WTC11 (cell line): ENCODE data around the gene SNX11. TPM values are rescaled to one million over a fixed set of nuclear protein-coding genes. Genes with fewer than 3 reads are reported as not detected.
"Not testable (repeated sequence)": the region's sequence is repeated elsewhere in the genome, so short reads cannot be mapped to it uniquely, and the experiment has no call there.

Source experiments
- ATAC-seq: fragments of 200-7000 bp; cut with Tn5 transposase; 2 replicates; pipeline ENCODE4 v1.10.0; 2021; ENCODE audit warnings: mild to moderate bottlenecking, moderate library complexity
- CTCF ChIA-PET: fragments of 300-600 bp; sonication (Branson Sonifier 250); formaldehyde crosslinking; loops from one replicate; lab custom pipeline; 2021; ENCODE audit warnings: antibody characterized with exemption; lab: Charles Lee
- POLR2A ChIA-PET: fragments of 350-600 bp; sonication (Branson Sonifier 250); formaldehyde crosslinking; loops from one replicate; lab custom pipeline; 2021; ENCODE audit warnings: antibody characterized with exemption; lab: Charles Lee
- DNase-seq: peaks from one replicate; pipeline ENCODE4 v3.0.0; 2021; ENCODE audit warnings: low spot score
- H3K27ac Mint-ChIP-seq: 2 replicates; pipeline ENCODE4 v1.8.0; 2021; ENCODE audit warnings: mixed read lengths
- H3K27me3 Mint-ChIP-seq: 2 replicates; pipeline ENCODE4 v1.8.0; 2021; ENCODE audit warnings: low read depth, mild to moderate bottlenecking, moderate library complexity, mixed read lengths
- H3K36me3 Mint-ChIP-seq: 2 replicates; pipeline ENCODE4 v1.8.0; 2021; ENCODE audit warnings: mixed read lengths
- H3K4me1 Mint-ChIP-seq: 2 replicates; pipeline ENCODE4 v1.8.0; 2022; ENCODE audit warnings: mixed read lengths
- H3K4me3 Mint-ChIP-seq: 2 replicates; pipeline ENCODE4 v1.8.0; 2021; ENCODE audit warnings: mild to moderate bottlenecking, moderate library complexity, mixed read lengths
- H3K9me3 Mint-ChIP-seq: 2 replicates; pipeline ENCODE4 v1.8.0; 2021; ENCODE audit warnings: mixed read lengths
- EMX1 ChIP-seq: fragments of 250-450 bp; sonication (Bioruptor Pico); IDR thresholded peaks from 2 replicates; pipeline ENCODE4 v1.8.0; 2021; ENCODE audit warnings: mild to moderate bottlenecking
- ETV6 ChIP-seq: sonication (generic); formaldehyde crosslinking; IDR thresholded peaks from 2 replicates; pipeline ENCODE4 v1.8.1; 2022; ENCODE audit warnings: mild to moderate bottlenecking, missing genetic modification reagents
- FOXK1 ChIP-seq: sonication (generic); formaldehyde crosslinking; IDR thresholded peaks from 2 replicates; pipeline ENCODE4 v1.8.0; 2022; ENCODE audit warnings: mild to moderate bottlenecking, moderate library complexity, missing genetic modification reagents
- HMGA2 ChIP-seq: fragments of 250-450 bp; sonication (Bioruptor Pico); IDR thresholded peaks from 2 replicates; pipeline ENCODE4 v1.4.0; 2021; ENCODE audit warnings: mild to moderate bottlenecking, moderate library complexity
- HMGXB4 ChIP-seq: sonication (generic); formaldehyde crosslinking; IDR thresholded peaks from 2 replicates; pipeline ENCODE4 v1.8.1; 2023; ENCODE audit warnings: mild to moderate bottlenecking, moderate library complexity, missing genetic modification reagents
- MLX ChIP-seq: sonication (generic); formaldehyde crosslinking; IDR thresholded peaks from 2 replicates; pipeline ENCODE4 v1.8.1; 2023; ENCODE audit warnings: mild to moderate bottlenecking, missing genetic modification reagents, moderate library complexity
- SMAD4 ChIP-seq: sonication (generic); formaldehyde crosslinking; IDR thresholded peaks from 2 replicates; pipeline ENCODE4 v1.8.0; 2022; ENCODE audit warnings: mild to moderate bottlenecking, missing genetic modification reagents
- SOX15 ChIP-seq: fragments of 250-450 bp; sonication (Bioruptor Pico); IDR thresholded peaks from 2 replicates; pipeline ENCODE4 v1.9.0; 2021; ENCODE audit warnings: mild to moderate bottlenecking
- ZBTB21 ChIP-seq: sonication (generic); formaldehyde crosslinking; IDR thresholded peaks from 2 replicates; pipeline ENCODE4 v1.8.1; 2023; ENCODE audit warnings: mild to moderate bottlenecking, missing genetic modification reagents, borderline replicate concordance
- ZNF121 ChIP-seq: sonication (generic); formaldehyde crosslinking; IDR thresholded peaks from 2 replicates; pipeline ENCODE4 v1.8.0; 2023; ENCODE audit warnings: missing genetic modification reagents
- ZNF281 ChIP-seq: sonication (generic); formaldehyde crosslinking; IDR thresholded peaks from 2 replicates; pipeline ENCODE4 v1.8.0; 2023; ENCODE audit warnings: mild to moderate bottlenecking, missing genetic modification reagents
- ZNF423 ChIP-seq: fragments of 250-450 bp; sonication (Bioruptor Pico); IDR thresholded peaks from 2 replicates; pipeline ENCODE4 v2.1.2; 2022; ENCODE audit warnings: mild to moderate bottlenecking, moderate library complexity
- total RNA-seq: library from RNA; stranded (reverse); gene quantifications from 3 replicates; pipeline ENCODE4 v1.2.3, GENCODE V29; 2021
- TF ChIP-seq, protein P1 (sequence below): fragments of 250-450 bp; sonication (Bioruptor Pico); IDR thresholded peaks from 2 replicates; pipeline ENCODE4 v1.8.0; 2021; ENCODE audit warnings: mild to moderate bottlenecking
- TF ChIP-seq, protein P2 (sequence below): fragments of 250-450 bp; sonication (Bioruptor Pico); IDR thresholded peaks from 2 replicates; pipeline ENCODE4 v2.1.2; 2022; ENCODE audit warnings: mild to moderate bottlenecking, moderate library complexity
- TF ChIP-seq, protein P3 (sequence below): sonication (generic); formaldehyde crosslinking; IDR thresholded peaks from 2 replicates; pipeline ENCODE4 v1.8.0; 2022; ENCODE audit warnings: mild to moderate bottlenecking, missing genetic modification reagents
- TF ChIP-seq, protein P4 (sequence below): sonication (generic); formaldehyde crosslinking; IDR thresholded peaks from 2 replicates; pipeline ENCODE4 v1.8.0; 2023; ENCODE audit warnings: missing genetic modification reagents

The SNX11 gene
- total RNA-seq, 1 experiment from 2014 or later = 24.5 TPM

- CTCF ChIA-PET = interaction anchor here (0.6 to 6.6 kb wide), 11 partner anchors 12 to 224 kb away, joined by 3 to 66 read pairs (median 5); partner anchors contain the start of gene NFE2L1
- POLR2A ChIA-PET = interaction anchor here (0.5 to 4.6 kb wide), 3 partner anchors 9 to 22 kb away, joined by 3 to 32 read pairs (median 5); no protein-coding TSS in a partner anchor
- H3K9me3 Mint-ChIP-seq = no peaks in the 10 kb centered on the region
- TF ChIP-seq ZNF121 (CRISPR knock-in tag) = peak; percentile 66; the same call in 1 of the 2 replicates
- TF ChIP-seq MLX = no peak
- TF ChIP-seq, protein P1, sequence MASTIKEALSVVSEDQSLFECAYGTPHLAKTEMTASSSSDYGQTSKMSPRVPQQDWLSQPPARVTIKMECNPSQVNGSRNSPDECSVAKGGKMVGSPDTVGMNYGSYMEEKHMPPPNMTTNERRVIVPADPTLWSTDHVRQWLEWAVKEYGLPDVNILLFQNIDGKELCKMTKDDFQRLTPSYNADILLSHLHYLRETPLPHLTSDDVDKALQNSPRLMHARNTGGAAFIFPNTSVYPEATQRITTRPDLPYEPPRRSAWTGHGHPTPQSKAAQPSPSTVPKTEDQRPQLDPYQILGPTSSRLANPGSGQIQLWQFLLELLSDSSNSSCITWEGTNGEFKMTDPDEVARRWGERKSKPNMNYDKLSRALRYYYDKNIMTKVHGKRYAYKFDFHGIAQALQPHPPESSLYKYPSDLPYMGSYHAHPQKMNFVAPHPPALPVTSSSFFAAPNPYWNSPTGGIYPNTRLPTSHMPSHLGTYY = no peak
- no peak for ATAC-seq
- no peak for DNase-seq
- H3K36me3 Mint-ChIP-seq = peaks cover 50% of the 10 kb centered on the region
- H3K4me3 Mint-ChIP-seq = no peak overlapping the region
- no peak overlapping the region for H3K27ac Mint-ChIP-seq
- peaks cover 6% of the 10 kb centered on the region for H3K4me1 Mint-ChIP-seq
- no peaks in the 10 kb centered on the region for H3K27me3 Mint-ChIP-seq
These were observed 40.3 kb upstream of the SNX11 start for GRCh38 chr17:48067245-48067644.

GRCh38 chr17:48067808-48068207 is 39.8 kb upstream of the SNX11 start:
- H3K36me3 Mint-ChIP-seq = peaks cover 49% of the 10 kb centered on the region
- H3K27ac Mint-ChIP-seq, DNase-seq, H3K9me3 Mint-ChIP-seq, H3K27me3 Mint-ChIP-seq, H3K4me1 Mint-ChIP-seq, ATAC-seq, H3K4me3 Mint-ChIP-seq: not testable (repeated sequence)
- CTCF ChIA-PET = interaction anchor here (0.6 to 2.8 kb wide), 18 partner anchors 13 to 225 kb away, joined by 3 to 33 read pairs (median 7); partner anchors contain the start of genes NFE2L1 and SNX11
- POLR2A ChIA-PET = interaction anchor here (1.7 to 4.6 kb wide), 2 partner anchors 9 to 13 kb away, joined by 7 to 32 read pairs; no protein-coding TSS in a partner anchor

DNA sequence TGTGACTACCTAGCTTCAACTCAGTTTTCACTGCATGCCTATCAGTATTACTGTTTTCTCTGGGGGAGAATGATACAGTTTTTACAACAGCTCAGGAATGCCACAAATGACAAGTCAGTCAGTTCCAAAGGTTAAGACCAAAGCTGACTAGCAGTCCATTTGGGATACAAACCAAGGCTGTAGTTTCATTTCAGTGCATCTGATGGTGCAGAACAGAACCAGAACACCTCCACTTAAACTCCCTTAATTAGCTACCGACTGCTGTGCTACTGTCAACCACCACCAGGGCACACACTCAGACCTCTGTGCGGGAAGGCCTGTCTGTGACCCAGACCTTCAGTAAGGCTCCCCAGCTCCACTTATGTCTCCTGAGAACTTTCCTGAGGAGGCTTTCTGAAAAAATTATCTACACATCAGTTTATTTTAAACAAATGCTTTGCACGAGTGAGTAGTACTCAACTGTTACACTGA is 39.0 kb upstream of the SNX11 start:
- peak; percentile 94 for ATAC-seq
- Mint-ChIP-seq H3K27ac (peak overlapping the region; percentile 64), H3K36me3 (peaks cover 55% of the 10 kb centered on the region), H3K4me3 (no peak overlapping the region), H3K27me3 (no peaks in the 10 kb centered on the region), H3K4me1 (peaks cover 6% of the 10 kb centered on the region), H3K9me3 (no peaks in the 10 kb centered on the region)
- CTCF ChIA-PET = interaction anchor here (0.6 to 2.8 kb wide), 29 partner anchors 9 to 606 kb away, joined by 3 to 33 read pairs (median 5); partner anchors contain the start of genes NFE2L1 and SNX11
- peak; percentile 57 for DNase-seq
- POLR2A ChIA-PET = interaction anchor here (0.9 to 4.6 kb wide), 4 partner anchors 10 to 16 kb away, joined by 3 to 32 read pairs (median 5); no protein-coding TSS in a partner anchor
- TF ChIP-seq ZNF281 (CRISPR knock-in tag) (no peak), ZBTB21 (CRISPR knock-in tag) (no peak), ZNF423 (CRISPR knock-in tag) (no peak), HMGXB4 (CRISPR knock-in tag) (no peak), SOX15 (CRISPR knock-in tag) (no peak), ZNF121 (CRISPR knock-in tag) (no peak), ETV6 (CRISPR knock-in tag) (no peak), EMX1 (CRISPR knock-in tag) (no peak), HMGA2 (no peak), SMAD4 (CRISPR knock-in tag) (no peak), FOXK1 (CRISPR knock-in tag) (no peak)
- TF ChIP-seq, protein P1 = no peak
- TF ChIP-seq, protein P2, sequence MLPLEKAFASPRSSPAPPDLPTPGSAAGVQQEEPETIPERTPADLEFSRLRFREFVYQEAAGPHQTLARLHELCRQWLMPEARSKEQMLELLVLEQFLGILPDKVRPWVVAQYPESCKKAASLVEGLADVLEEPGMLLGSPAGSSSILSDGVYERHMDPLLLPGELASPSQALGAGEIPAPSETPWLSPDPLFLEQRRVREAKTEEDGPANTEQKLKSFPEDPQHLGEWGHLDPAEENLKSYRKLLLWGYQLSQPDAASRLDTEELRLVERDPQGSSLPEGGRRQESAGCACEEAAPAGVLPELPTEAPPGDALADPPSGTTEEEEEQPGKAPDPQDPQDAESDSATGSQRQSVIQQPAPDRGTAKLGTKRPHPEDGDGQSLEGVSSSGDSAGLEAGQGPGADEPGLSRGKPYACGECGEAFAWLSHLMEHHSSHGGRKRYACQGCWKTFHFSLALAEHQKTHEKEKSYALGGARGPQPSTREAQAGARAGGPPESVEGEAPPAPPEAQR (CRISPR knock-in tag) = no peak
- TF ChIP-seq, protein P3, sequence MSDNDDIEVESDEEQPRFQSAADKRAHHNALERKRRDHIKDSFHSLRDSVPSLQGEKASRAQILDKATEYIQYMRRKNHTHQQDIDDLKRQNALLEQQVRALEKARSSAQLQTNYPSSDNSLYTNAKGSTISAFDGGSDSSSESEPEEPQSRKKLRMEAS (CRISPR knock-in tag) = no peak
- TF ChIP-seq, protein P4, sequence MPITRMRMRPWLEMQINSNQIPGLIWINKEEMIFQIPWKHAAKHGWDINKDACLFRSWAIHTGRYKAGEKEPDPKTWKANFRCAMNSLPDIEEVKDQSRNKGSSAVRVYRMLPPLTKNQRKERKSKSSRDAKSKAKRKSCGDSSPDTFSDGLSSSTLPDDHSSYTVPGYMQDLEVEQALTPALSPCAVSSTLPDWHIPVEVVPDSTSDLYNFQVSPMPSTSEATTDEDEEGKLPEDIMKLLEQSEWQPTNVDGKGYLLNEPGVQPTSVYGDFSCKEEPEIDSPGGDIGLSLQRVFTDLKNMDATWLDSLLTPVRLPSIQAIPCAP = no peak
